Parathyroid adenoma (tissue), 2 donors: ENCODE results near the gene CCT6B.

Experiments
- H2AFZ ChIP-seq: fragments of 300-600 bp; sonication (generic); one replicate; pipeline ENCODE4 v1.7.0; 2017; ENCODE audit warnings: antibody characterized with exemption, mild to moderate bottlenecking
- H3K27ac ChIP-seq: fragments of 300-600 bp; sonication (generic); one replicate; pipeline ENCODE4 v1.7.0; 2017
- H3K27me3 ChIP-seq: fragments of 300-600 bp; sonication (generic); one replicate; pipeline ENCODE4 v1.7.0; 2017; ENCODE audit warnings: low read length; ENCODE audit not compliant: control insufficient read depth, insufficient read depth
- H3K36me3 ChIP-seq: fragments of 300-600 bp; sonication (generic); one replicate; pipeline ENCODE4 v1.7.0; 2017; ENCODE audit warnings: low read length; ENCODE audit not compliant: control insufficient read depth, insufficient read depth
- H3K4me1 ChIP-seq: fragments of 300-600 bp; sonication (generic); one replicate; pipeline ENCODE4 v1.7.0; 2017; ENCODE audit warnings: control low read depth
- H3K4me2 ChIP-seq: fragments of 300-600 bp; sonication (generic); one replicate; pipeline ENCODE4 v1.7.0; 2017; ENCODE audit warnings: low read length
- H3K4me3 ChIP-seq: fragments of 300-600 bp; sonication (generic); one replicate; pipeline ENCODE4 v1.7.0; 2017; ENCODE audit warnings: low read depth, low read length
- H3K79me2 ChIP-seq: fragments of 300-600 bp; sonication (generic); one replicate; pipeline ENCODE4 v1.7.0; 2017; ENCODE audit warnings: control low read depth
- H3K9ac ChIP-seq: fragments of 300-600 bp; sonication (generic); one replicate; pipeline ENCODE4 v1.7.0; 2017; ENCODE audit warnings: mild to moderate bottlenecking
- H3K9me3 ChIP-seq: fragments of 300-600 bp; sonication (generic); one replicate; pipeline ENCODE4 v1.7.0; 2017; ENCODE audit warnings: low read length; ENCODE audit not compliant: control insufficient read depth
- CTCF ChIP-seq: fragments of 300-600 bp; sonication (generic); IDR thresholded peaks from one replicate; pipeline ENCODE4 v1.7.0; 2017; ENCODE audit warnings: antibody characterized with exemption, mild to moderate bottlenecking
- donor health status: primary hyperparathyroidism.

Gene CCT6B

GRCh38 chr17:34991606-34992005, 30.3 kb upstream of the CCT6B start:
- no peak overlapping the region for H3K9ac ChIP-seq
- H3K27ac ChIP-seq, result no peak overlapping the region
- H3K4me2 ChIP-seq, result no peak overlapping the region
- H3K36me3 ChIP-seq, result no peaks in the 10 kb centered on the region
- no peaks in the 10 kb centered on the region for H3K9me3 ChIP-seq
- no peak for TF ChIP-seq CTCF
- H3K79me2 ChIP-seq, result no peaks in the 10 kb centered on the region
- no peak overlapping the region for H3K4me3 ChIP-seq
- no peaks in the 10 kb centered on the region for H3K27me3 ChIP-seq
- no peak overlapping the region for H2AFZ ChIP-seq
- H3K4me1 ChIP-seq, result no peaks in the 10 kb centered on the region

DNA sequence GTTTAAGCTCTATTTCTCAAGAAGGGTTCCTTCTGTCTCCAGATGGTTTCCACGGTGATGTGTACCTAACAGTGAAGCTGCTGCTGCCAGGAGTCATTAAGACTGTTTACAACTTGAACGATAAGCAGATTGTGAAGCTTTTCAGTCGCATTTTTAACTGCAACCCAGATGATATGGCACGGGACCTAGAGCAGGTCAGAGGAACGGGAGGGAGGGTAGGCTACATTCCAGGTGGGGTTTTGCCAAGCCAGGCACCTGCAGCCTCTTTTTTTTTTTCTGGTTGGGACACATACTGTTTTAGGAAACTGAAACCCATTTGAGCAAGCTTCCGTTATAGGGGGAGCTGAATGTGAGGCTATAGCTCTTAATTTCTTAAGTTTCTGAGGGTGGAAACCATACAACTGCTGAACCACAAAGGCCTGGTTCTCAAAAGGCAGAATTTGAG, 29.7 kb upstream of the CCT6B start:
- H3K79me2 ChIP-seq, result no peaks in the 10 kb centered on the region
- H3K4me3 ChIP-seq, result no peak overlapping the region
- TF ChIP-seq CTCF, result no peak
- no peaks in the 10 kb centered on the region for H3K9me3 ChIP-seq
- no peaks in the 10 kb centered on the region for H3K27me3 ChIP-seq
- H3K36me3 ChIP-seq, result no peaks in the 10 kb centered on the region
- no peak overlapping the region for H3K9ac ChIP-seq
- no peaks in the 10 kb centered on the region for H3K4me1 ChIP-seq
- H3K27ac ChIP-seq, result no peak overlapping the region
- no peak overlapping the region for H2AFZ ChIP-seq
- no peak overlapping the region for H3K4me2 ChIP-seq

DNA sequence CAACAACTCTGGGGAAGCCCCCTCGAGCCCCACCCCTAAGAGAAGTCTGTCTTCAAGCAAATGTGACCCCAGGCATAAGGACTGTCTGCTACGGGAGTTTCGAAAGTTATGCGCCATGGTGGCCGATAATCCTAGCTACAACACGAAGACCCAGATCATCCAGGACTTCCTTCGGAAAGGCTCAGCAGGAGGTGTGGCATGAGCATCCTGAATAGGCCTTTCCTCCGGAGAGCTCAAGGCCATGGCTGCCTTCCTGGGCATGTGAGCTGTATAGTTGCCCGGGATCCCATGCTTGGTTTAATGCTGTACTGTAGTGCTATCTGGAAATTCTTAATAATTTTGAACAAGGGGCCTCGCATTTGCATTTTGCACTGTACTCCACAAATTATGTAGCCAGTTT, 28.2 kb upstream of the CCT6B start:
- no peak overlapping the region for H3K27ac ChIP-seq
- H3K9ac ChIP-seq, result no peak overlapping the region
- no peaks in the 10 kb centered on the region for H3K4me1 ChIP-seq
- no peak for TF ChIP-seq CTCF
- H2AFZ ChIP-seq, result no peak overlapping the region
- no peaks in the 10 kb centered on the region for H3K36me3 ChIP-seq
- H3K9me3 ChIP-seq, result no peaks in the 10 kb centered on the region
- H3K4me2 ChIP-seq, result no peak overlapping the region
- no peak overlapping the region for H3K4me3 ChIP-seq
- no peaks in the 10 kb centered on the region for H3K79me2 ChIP-seq
- no peaks in the 10 kb centered on the region for H3K27me3 ChIP-seq

- Histone ChIP-seq H3K27me3 (no peaks in the 10 kb centered on the region), H3K9me3 (no peaks in the 10 kb centered on the region), H3K9ac (no peak overlapping the region), H3K4me2 (no peak overlapping the region), H2AFZ (no peak overlapping the region), H3K4me3 (no peak overlapping the region), H3K4me1 (no peaks in the 10 kb centered on the region), H3K36me3 (no peaks in the 10 kb centered on the region), H3K27ac (no peak overlapping the region), H3K79me2 (no peaks in the 10 kb centered on the region)
- no peak for TF ChIP-seq CTCF
Measured at GRCh38 chr17:34988644-34989043, 27.4 kb upstream of the CCT6B start.

DNA sequence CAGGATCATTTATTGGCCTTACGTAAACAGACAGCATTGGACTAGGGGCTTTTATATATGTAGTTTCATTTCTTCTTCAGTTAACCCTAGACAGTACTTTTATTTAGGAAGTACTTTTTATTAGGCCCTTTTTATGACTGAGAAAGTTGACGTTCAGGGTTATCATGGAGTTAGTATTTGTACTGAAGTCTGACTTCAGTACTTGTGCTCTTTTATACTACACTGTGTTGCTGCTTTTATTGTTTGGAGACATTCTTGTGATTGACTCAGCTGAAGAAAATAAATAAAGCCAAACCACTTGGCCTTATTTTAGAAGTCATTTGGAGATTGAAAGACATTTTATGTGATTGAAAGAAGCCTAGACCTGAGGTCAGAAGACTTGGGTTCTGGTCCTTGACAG, 26.0 kb upstream of the CCT6B start:
- Histone ChIP-seq H3K4me2 (no peak overlapping the region), H3K4me3 (no peak overlapping the region), H2AFZ (no peak overlapping the region), H3K27ac (no peak overlapping the region), H3K4me1 (no peaks in the 10 kb centered on the region), H3K79me2 (peaks cover 9% of the 10 kb centered on the region), H3K27me3 (no peaks in the 10 kb centered on the region), H3K36me3 (no peaks in the 10 kb centered on the region), H3K9ac (no peak overlapping the region), H3K9me3 (no peaks in the 10 kb centered on the region)
- no peak for TF ChIP-seq CTCF
